Breast epithelium (tissue), 3 donors: ENCODE measurements around the gene DSCAM.

Source experiments
- CTCF ChIP-seq, 3 donors: fragments of 450-650 bp; IDR thresholded peaks; one replicate each; pipeline ENCODE4 v1.5.1; 2016 to 2017; ENCODE audit warnings: antibody characterized with exemption in 3 of 3, mild to moderate bottlenecking in 3 of 3, moderate library complexity in 3 of 3
- POLR2A ChIP-seq: fragments of 450-650 bp; IDR thresholded peaks from one replicate; pipeline ENCODE4 v1.6.1; 2016; ENCODE audit warnings: antibody characterized with exemption, mild to moderate bottlenecking, moderate library complexity
- POLR2AphosphoS5 ChIP-seq, 3 donors: sonication (generic); formaldehyde crosslinking; IDR thresholded peaks; one replicate each; pipeline ENCODE4 v1.6.1; 2017; ENCODE audit warnings: antibody characterized with exemption in 3 of 3

GRCh38 chr21:40385883-40386282 lies 461.1 kb downstream of the DSCAM start:
- TF ChIP-seq POLR2A (no peak), CTCF (IDR thresholded peaks at IDR 0.05) (no peak), POLR2AphosphoS5 (IDR thresholded peaks at IDR 0.05) (no peak)
